SHP77 (cell line): ENCODE measurements around the gene TTF1.

ENCODE experiments used
- DNase-seq, 2 experiments: peaks; one replicate each; lab custom pipeline; 2025; lab: John Stamatoyannopoulos, UW

TTF1 gene

GRCh38 chr9:132364068-132364467 lies 42.6 kb downstream of the TTF1 start:
- DNase-seq: no peak

GRCh38 chr9:132357764-132358163 lies 48.9 kb downstream of the TTF1 start:
- no peak for DNase-seq

GRCh38 chr9:132356324-132356924 lies 50.2 kb downstream of the TTF1 start:
- DNase-seq: no peak

GRCh38 chr9:132354637-132355355 lies 51.8 kb downstream of the TTF1 start, which contains the start of gene SETX:
Gene SETX, minus strand, starts transcription at chr9:132354986. Its CDS starts 5,558 bp downstream, at chr9:132349428.
- peak; percentile 95 to 97 for DNase-seq

- no peak for DNase-seq
Observed at GRCh38 chr9:132351404-132352045, 55.1 kb downstream of the TTF1 start.

GRCh38 chr9:132350861-132351315 lies 55.8 kb downstream of the TTF1 start:
- no peak for DNase-seq

- no peak for DNase-seq
Observed at GRCh38 chr9:132348676-132349075, 58.0 kb downstream of the TTF1 start.

- no peak for DNase-seq
Observed at GRCh38 chr9:132346177-132346576, 60.5 kb downstream of the TTF1 start.

- no peak for DNase-seq
Observed at GRCh38 chr9:132341177-132341840, 65.3 kb downstream of the TTF1 start.

GRCh38 chr9:132334364-132334763 lies 72.3 kb downstream of the TTF1 start:
- DNase-seq: no peak

- no peak for DNase-seq
Observed at GRCh38 chr9:132333556-132333955, 73.1 kb downstream of the TTF1 start.

GRCh38 chr9:132328580-132328979 lies 78.1 kb downstream of the TTF1 start:
- DNase-seq: no peak

- no peak for DNase-seq
Observed at GRCh38 chr9:132327537-132327936, 79.1 kb downstream of the TTF1 start.
